Bronchus fibroblast of lung (primary cell): ENCODE data around the gene AFF4. TPM values are rescaled to one million over a fixed set of nuclear protein-coding genes. Genes with fewer than 3 reads are reported as not detected.

Experiments used
- total RNA-seq: library from RNA; depleted of rRNA; stranded (reverse); fragments of >200 nt; gene quantifications from 2 replicates; pipeline ENCODE4 v1.2.3, GENCODE V29; 2015

Gene AFF4
- 19.6 and 23.9 TPM in 2 replicates for total RNA-seq

GRCh38 chr5:132963171-132964104 lies at the start of gene AFF4:
TSS of gene AFF4 (minus strand) at chr5:132963634. CDS start at chr5:132937189, 26,445 bp downstream.

GRCh38 chr5:132873119-132873929 lies 90.1 kb downstream of the AFF4 start, which contains the start of gene LEAP2:
TSS of gene LEAP2 (plus strand) at chr5:132873668. CDS start at chr5:132873695, 27 bp downstream.

DNA sequence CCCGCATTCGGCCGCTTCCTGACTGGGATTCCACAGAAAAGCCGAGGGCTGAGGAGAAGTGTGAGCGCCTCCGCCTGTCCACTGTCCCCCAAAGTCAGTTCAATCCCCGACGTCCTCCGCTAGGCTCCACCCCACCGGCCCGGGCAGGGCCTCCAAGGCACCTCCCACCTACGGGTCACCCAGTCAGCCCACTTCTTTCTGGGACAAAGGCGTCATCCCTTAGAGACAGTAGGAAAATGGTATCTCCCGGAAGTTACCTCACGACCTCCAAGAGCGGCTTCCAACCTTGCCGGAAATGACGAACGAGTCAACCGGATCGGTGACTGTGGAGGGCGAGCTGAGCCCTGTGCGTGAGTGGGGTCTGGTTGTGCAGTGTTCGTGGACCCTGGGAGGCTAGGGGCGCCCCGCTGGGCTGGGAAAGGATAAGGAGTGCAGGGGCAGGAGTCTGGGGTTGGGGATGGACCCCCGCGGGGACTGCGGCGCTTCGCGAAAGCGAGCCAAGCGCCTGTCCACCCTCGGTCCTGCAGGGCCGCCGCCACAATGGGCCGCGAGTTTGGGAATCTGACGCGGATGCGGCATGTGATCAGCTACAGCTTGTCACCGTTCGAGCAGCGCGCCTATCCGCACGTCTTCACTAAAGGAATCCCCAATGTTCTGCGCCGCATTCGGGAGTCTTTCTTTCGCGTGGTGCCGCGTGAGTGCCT lies 96.9 kb downstream of the AFF4 start, which contains the start of the genes GDF9 and UQCRQ:
Gene GDF9 (minus strand): TSS at position 128 of the 704 bp plus-strand sequence. CDS start 1,936 bp downstream, outside the sequence.
Gene UQCRQ (plus strand): TSS at position 301 of the 704 bp plus-strand sequence. CDS start 240 bp downstream, at position 541.

GRCh38 chr5:132830436-132831094 lies 132.9 kb downstream of the AFF4 start, which contains the start of gene SHROOM1:
TSS of gene SHROOM1 (minus strand) at chr5:132830647. CDS start at chr5:132826140, 4,507 bp downstream.

Other genes with a start within 250 kb of the AFF4 start
- 3.1 and 3.4 TPM in 2 replicates for gene KIF3A, start 226.1 kb downstream of the AFF4 start, total RNA-seq
- gene CCNI2, start 216.2 kb downstream of the AFF4 start, total RNA-seq: not detected in 2 replicates
- gene SEPTIN8, start 186.4 kb downstream of the AFF4 start, total RNA-seq: 41.9 and 45.1 TPM in 2 replicates
- gene SOWAHA, start 150.3 kb downstream of the AFF4 start, total RNA-seq: under 0.01 TPM in 1 of 2 replicates, not detected in the other
- 8.1 and 12.9 TPM in 2 replicates for gene SHROOM1, start 133.0 kb downstream of the AFF4 start, total RNA-seq
- gene GDF9, start 97.2 kb downstream of the AFF4 start, total RNA-seq: 0.15 and 0.17 TPM in 2 replicates
- 186 and 237 TPM in 2 replicates for gene UQCRQ, start 97.0 kb downstream of the AFF4 start, total RNA-seq
- gene LEAP2, start 90.0 kb downstream of the AFF4 start, total RNA-seq: 0.34 and 0.45 TPM in 2 replicates
- gene ZCCHC10, start 62.9 kb upstream of the AFF4 start, total RNA-seq: 7.9 and 8.9 TPM in 2 replicates
- gene HSPA4, start 88.4 kb upstream of the AFF4 start, total RNA-seq: 63.8 and 77.5 TPM in 2 replicates